NCI-H2081 treated with DMSO at 0.1 percent for 48 hours (cell line): Measurements from ENCODE around the gene PTGES3L.
"Not testable (repeated sequence)": the region's sequence is repeated elsewhere in the genome, so short reads cannot be mapped to it uniquely, and the experiment has no call there.

Experiments used
- DNase-seq: peaks from one replicate; lab custom pipeline; 2025; lab: John Stamatoyannopoulos, UW

Gene PTGES3L

GRCh38 chr17:43014020-43014648 is 34.3 kb upstream of the PTGES3L start:
- DNase-seq, result no peak

- no peak for DNase-seq
These were observed 33.4 kb upstream of the PTGES3L start for GRCh38 chr17:43013296-43013695.

GRCh38 chr17:43011728-43012472 is 32.0 kb upstream of the PTGES3L start:
- no peak for DNase-seq

- DNase-seq, result no peak
These were observed 30.9 kb upstream of the PTGES3L start for GRCh38 chr17:43010667-43011308.

- peak; percentile 35 for DNase-seq
These were observed 27.0 kb upstream of the PTGES3L start, which contains the start of gene IFI35 for GRCh38 chr17:43006639-43007551. TSS of gene IFI35 (plus strand) at chr17:43006784. CDS start at chr17:43006948, 164 bp downstream.

GRCh38 chr17:43003542-43004172 is 23.8 kb upstream of the PTGES3L start:
- no peak for DNase-seq

- DNase-seq, result not testable (repeated sequence)
These were observed 21.0 kb upstream of the PTGES3L start for GRCh38 chr17:43000894-43001293.

GRCh38 chr17:42999003-42999525 is 19.2 kb upstream of the PTGES3L start:
- no peak for DNase-seq

GRCh38 chr17:42997984-42998938 is 18.4 kb upstream of the PTGES3L start, which contains the start of gene RPL27:
TSS of gene RPL27 (plus strand) at chr17:42998419. CDS start at chr17:42998751, 332 bp downstream.
- DNase-seq, result peak; percentile 100

- DNase-seq, result no peak
These were observed 17.6 kb upstream of the PTGES3L start for GRCh38 chr17:42997390-42997983.

GRCh38 chr17:42993913-42994312 is 14.0 kb upstream of the PTGES3L start:
- DNase-seq, result not testable (repeated sequence)

GRCh38 chr17:42992872-42993271 is 13.0 kb upstream of the PTGES3L start:
- DNase-seq, result no peak

- no peak for DNase-seq
These were observed 11.6 kb upstream of the PTGES3L start for GRCh38 chr17:42991471-42991870.

- no peak for DNase-seq
These were observed 10.1 kb upstream of the PTGES3L start for GRCh38 chr17:42989726-42990652.

GRCh38 chr17:42989141-42989540 is 9.3 kb upstream of the PTGES3L start:
- no peak for DNase-seq

- DNase-seq, result no peak
These were observed 5.3 kb upstream of the PTGES3L start for GRCh38 chr17:42985225-42985624.

- no peak for DNase-seq
These were observed 2.4 kb upstream of the PTGES3L start for GRCh38 chr17:42982266-42982665.

GRCh38 chr17:42980766-42981397 is 1.0 kb upstream of the PTGES3L start:
- DNase-seq, result no peak
